Measurements from ENCODE around the gene CD22. TPM values are rescaled to one million over a fixed set of nuclear protein-coding genes. Genes with fewer than 3 reads are reported as not detected.

The CD22 gene
- total and polyA plus RNA-seq, 2 donors (not counting 3 experiments of a cell fraction or from before 2014, with no cell fraction given): not detected

- Histone ChIP-seq H3K4me3 (replicated peaks in 1 of 3; ENCODE audit: insufficient read depth in 1 of 3, low read depth in 1 of 3, low read length in 3 of 3) (no peak overlapping the region), H3K27me3 (ENCODE audit: control insufficient read depth in 2 of 2, insufficient read depth in 2 of 2, low read length in 2 of 2) (peaks cover 1 to 8% of the 10 kb centered on the region in 2 experiments), H3K9me1 (replicated peaks; ENCODE audit: control insufficient read depth, extremely low read depth, insufficient read depth, low read length) (no peaks in the 10 kb centered on the region), H4K20me1 (replicated peaks; ENCODE audit: control insufficient read depth, extremely low read depth, insufficient read depth, low read length) (no peaks in the 10 kb centered on the region), H3K9ac (replicated peaks; ENCODE audit: extremely low read depth, insufficient read depth, low read length) (no peak overlapping the region), H3K9me3 (replicated peaks; ENCODE audit: control insufficient read depth, insufficient read depth, low read length) (no peaks in the 10 kb centered on the region), H3K4me2 (ENCODE audit: insufficient read depth, low read length) (no peak overlapping the region), H3K36me3 (ENCODE audit: control insufficient read depth in 2 of 2, extremely low read depth in 1 of 2, insufficient read depth in 2 of 2, low read length in 2 of 2) (no peaks in the 10 kb centered on the region), H3K4me1 (ENCODE audit: control insufficient read depth, extremely low read depth, insufficient read depth, low read length) (peaks cover 5% of the 10 kb centered on the region), H2AFZ (ENCODE audit: low read depth, low read length) (no peak overlapping the region), H3K27ac (ENCODE audit: insufficient read depth, low read depth, low read length) (no peak overlapping the region), H3K79me2 (ENCODE audit: control insufficient read depth, insufficient read depth, low read length) (no peaks in the 10 kb centered on the region)
- TF ChIP-seq JUN (IDR thresholded peaks at IDR 0.05; ENCODE audit: borderline replicate concordance, insufficient read depth, insufficient read length, low read depth) (no peak), MAX (IDR thresholded peaks at IDR 0.05; ENCODE audit: insufficient read depth, insufficient read length) (no peak), GATA2 (IDR thresholded peaks at IDR 0.05; ENCODE audit: insufficient read depth, insufficient read length, low read depth, low read length) (no peak), EZH2 (IDR thresholded peaks at IDR 0.05; ENCODE audit: borderline replicate concordance, low read depth, low read length, severe bottlenecking) (no peak), FOS (IDR thresholded peaks at IDR 0.05; ENCODE audit: borderline replicate concordance, insufficient read depth, low read length) (no peak), POLR2AphosphoS5 (IDR thresholded peaks at IDR 0.05; ENCODE audit: insufficient read depth, low read depth, low read length) (no peak), POLR2A (IDR thresholded peaks at IDR 0.05; ENCODE audit: low read depth, low read length) (no peak), MYC (IDR thresholded peaks at IDR 0.05; ENCODE audit: low read depth, low read length) (no peak), CTCF (IDR thresholded peaks at IDR 0.05; ENCODE audit: extremely low read depth in 1 of 2, insufficient read depth in 1 of 2, low read depth in 1 of 2, low read length in 2 of 2) (no peak)
- CTCF ChIA-PET: interaction anchor here (0.6 to 2.3 kb wide), 2 partner anchors 33 to 253 kb away, joined by 5 to 9 read pairs; no protein-coding TSS in a partner anchor
- intact Hi-C loops (cut with micrococcal nuclease) (no loop called here), dilution Hi-C loops (cut with MboI; ENCODE audit: extremely low pct_ligation_motif_present, low sequenced_read_pairs) (no loop called here)
- POLR2A ChIA-PET: no interaction called here
- BruUV-seq (replicated peaks): no TSS peak
- FAIRE-seq: no peak
- no peak for DNase-seq (ENCODE audit: low read depth, low spot score)
These were observed 8.8 kb upstream of the CD22 start for GRCh38 chr19:35320065-35320713.
